ENCODE measurements around the gene KIF6.
A peak's percentile ranks its signal among the peaks of the same experiment; 100 is the strongest.

KIF6 gene

DNA sequence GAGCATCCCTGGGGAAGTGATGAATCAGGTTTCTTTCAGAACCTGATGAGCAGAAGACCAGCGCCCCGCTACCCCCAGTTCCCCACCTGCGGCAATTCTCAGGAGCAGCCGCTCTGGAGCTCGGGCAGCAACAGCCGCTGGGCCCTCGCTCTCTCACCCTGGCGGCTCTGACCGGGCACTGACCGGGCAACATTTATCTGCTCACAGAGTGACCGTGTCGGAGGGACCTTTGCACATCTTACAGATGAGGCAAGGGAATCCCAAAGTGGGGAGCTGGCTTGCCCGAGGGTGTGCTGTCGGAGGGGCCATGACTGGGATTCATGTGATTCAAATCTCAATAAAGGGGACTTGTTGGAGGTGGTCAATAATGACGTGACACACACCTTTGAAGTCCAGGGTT is 376.5 kb downstream of the KIF6 start:
- no peak overlapping the region for H3K4me3 ChIP-seq (ENCODE audit: low read depth, low read length)
- no peaks in the 10 kb centered on the region for H3K4me1 ChIP-seq
- H3K36me3 ChIP-seq (ENCODE audit: control insufficient read depth, insufficient read depth, low read length), result no peaks in the 10 kb centered on the region
- H2AFZ ChIP-seq, result no peak overlapping the region
- no peak overlapping the region for H3K9ac ChIP-seq
- H3K79me2 ChIP-seq, result no peaks in the 10 kb centered on the region
- H3K27me3 ChIP-seq (ENCODE audit: control insufficient read depth, insufficient read depth, low read length), result no peaks in the 10 kb centered on the region
- no peaks in the 10 kb centered on the region for H3K9me3 ChIP-seq (ENCODE audit: control insufficient read depth, low read length)
- H3K27ac ChIP-seq, result no peak overlapping the region
- no peak overlapping the region for H3K4me2 ChIP-seq (ENCODE audit: low read length)
- no peak for TF ChIP-seq CTCF (IDR thresholded peaks at IDR 0.05)

DNA sequence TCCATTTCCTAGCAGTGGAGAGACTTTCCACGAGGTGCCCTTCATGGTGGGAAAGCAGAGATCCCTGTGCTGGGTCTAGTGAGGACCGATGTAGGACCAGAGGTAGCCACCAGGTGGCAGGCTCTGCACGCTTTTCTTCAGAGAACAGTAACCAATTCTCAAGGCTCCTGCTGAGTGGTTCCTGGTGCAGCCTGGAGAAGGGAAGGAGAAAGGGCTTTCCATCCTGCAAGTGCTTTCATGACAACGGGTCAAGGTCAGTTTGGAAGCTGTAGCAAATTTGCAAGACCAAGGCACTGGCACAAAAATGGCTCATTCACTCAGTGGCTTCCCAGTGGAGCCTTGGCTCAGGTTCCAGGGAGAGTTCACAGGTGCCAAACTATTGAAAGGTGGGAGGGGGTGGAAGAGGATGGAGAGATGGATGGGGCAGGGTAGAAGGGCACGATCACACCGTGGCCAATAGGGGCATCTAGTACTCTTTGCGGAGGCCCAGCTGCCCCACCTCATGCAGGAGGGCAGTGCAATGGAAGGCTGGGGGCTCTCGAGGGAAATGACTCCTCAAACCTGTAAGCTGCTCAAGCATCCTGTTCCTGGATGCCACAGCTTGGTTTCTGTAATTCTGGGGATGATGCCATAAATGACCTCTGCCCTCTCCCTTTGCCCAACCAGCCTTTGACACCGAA is 377.2 kb downstream of the KIF6 start:
- H3K9me3 ChIP-seq (ENCODE audit: control insufficient read depth, low read length), result no peaks in the 10 kb centered on the region
- peak; percentile 90 for TF ChIP-seq CTCF (IDR thresholded peaks at IDR 0.05)
- H3K4me1 ChIP-seq, result no peaks in the 10 kb centered on the region
- no peak overlapping the region for H3K4me2 ChIP-seq (ENCODE audit: low read length)
- H3K36me3 ChIP-seq (ENCODE audit: control insufficient read depth, insufficient read depth, low read length), result no peaks in the 10 kb centered on the region
- H3K4me3 ChIP-seq (ENCODE audit: low read depth, low read length), result no peak overlapping the region
- no peak overlapping the region for H2AFZ ChIP-seq
- H3K27ac ChIP-seq, result no peak overlapping the region
- H3K27me3 ChIP-seq (ENCODE audit: control insufficient read depth, insufficient read depth, low read length), result no peaks in the 10 kb centered on the region
- H3K79me2 ChIP-seq, result no peaks in the 10 kb centered on the region
- no peak overlapping the region for H3K9ac ChIP-seq

GRCh38 chr6:39347206-39347605 is 378.0 kb downstream of the KIF6 start:
- Histone ChIP-seq H3K9me3 (ENCODE audit: control insufficient read depth, low read length) (no peaks in the 10 kb centered on the region), H2AFZ (no peak overlapping the region), H3K4me1 (no peaks in the 10 kb centered on the region), H3K27ac (no peak overlapping the region), H3K9ac (no peak overlapping the region), H3K4me3 (ENCODE audit: low read depth, low read length) (no peak overlapping the region), H3K4me2 (ENCODE audit: low read length) (no peak overlapping the region), H3K27me3 (ENCODE audit: control insufficient read depth, insufficient read depth, low read length) (no peaks in the 10 kb centered on the region), H3K79me2 (no peaks in the 10 kb centered on the region), H3K36me3 (ENCODE audit: control insufficient read depth, insufficient read depth, low read length) (no peaks in the 10 kb centered on the region)
- no peak for TF ChIP-seq CTCF (IDR thresholded peaks at IDR 0.05)

- H3K9ac ChIP-seq, result no peak overlapping the region
- no peaks in the 10 kb centered on the region for H3K4me1 ChIP-seq
- H3K27me3 ChIP-seq (ENCODE audit: control insufficient read depth, insufficient read depth, low read length), result no peaks in the 10 kb centered on the region
- no peak overlapping the region for H3K4me2 ChIP-seq (ENCODE audit: low read length)
- TF ChIP-seq CTCF (IDR thresholded peaks at IDR 0.05), result no peak
- no peaks in the 10 kb centered on the region for H3K79me2 ChIP-seq
- no peaks in the 10 kb centered on the region for H3K9me3 ChIP-seq (ENCODE audit: control insufficient read depth, low read length)
- no peak overlapping the region for H3K27ac ChIP-seq
- no peak overlapping the region for H2AFZ ChIP-seq
- H3K4me3 ChIP-seq (ENCODE audit: low read depth, low read length), result no peak overlapping the region
- H3K36me3 ChIP-seq (ENCODE audit: control insufficient read depth, insufficient read depth, low read length), result no peaks in the 10 kb centered on the region
These were observed 380.4 kb downstream of the KIF6 start for GRCh38 chr6:39344821-39345280.

DNA sequence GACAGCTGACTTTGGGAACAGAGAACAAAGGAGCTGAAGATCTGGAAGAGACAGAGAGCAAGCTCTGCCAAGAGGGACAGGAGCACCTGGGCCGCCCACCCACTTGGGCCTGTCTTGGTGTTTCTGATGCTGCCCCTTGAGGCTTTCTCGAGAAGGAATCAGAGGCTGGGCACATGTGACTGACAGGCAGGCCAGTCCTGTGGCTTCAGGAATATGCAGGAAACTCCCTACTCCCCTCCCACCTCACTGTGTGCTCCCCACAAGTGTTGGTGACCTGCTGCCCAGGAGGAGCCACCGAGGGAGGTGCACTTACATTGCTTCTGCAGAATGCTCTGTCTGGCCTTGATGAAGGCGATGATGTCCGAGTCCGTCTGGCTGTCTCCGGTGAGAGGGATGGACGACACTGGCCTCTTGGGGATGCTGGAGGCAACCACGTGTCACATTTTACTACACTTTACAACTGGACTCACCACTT is 381.8 kb downstream of the KIF6 start:
- H2AFZ ChIP-seq, result no peak overlapping the region
- no peaks in the 10 kb centered on the region for H3K4me1 ChIP-seq
- no peaks in the 10 kb centered on the region for H3K9me3 ChIP-seq (ENCODE audit: control insufficient read depth, low read length)
- no peak for TF ChIP-seq CTCF (IDR thresholded peaks at IDR 0.05)
- H3K27ac ChIP-seq, result no peak overlapping the region
- H3K79me2 ChIP-seq, result no peaks in the 10 kb centered on the region
- no peaks in the 10 kb centered on the region for H3K27me3 ChIP-seq (ENCODE audit: control insufficient read depth, insufficient read depth, low read length)
- no peak overlapping the region for H3K4me2 ChIP-seq (ENCODE audit: low read length)
- no peak overlapping the region for H3K9ac ChIP-seq
- H3K36me3 ChIP-seq (ENCODE audit: control insufficient read depth, insufficient read depth, low read length), result no peaks in the 10 kb centered on the region
- H3K4me3 ChIP-seq (ENCODE audit: low read depth, low read length), result no peak overlapping the region
